Inflammatory macrophage treated with lipopolysaccharide for 1 hour (primary cell): ENCODE measurements around the gene SLC6A3.

Source experiments
- DNase-seq, 2 donors: peaks; one replicate each; pipeline ENCODE4 v3.0.0-alpha.2; 2020 to 2022

SLC6A3 gene

DNA sequence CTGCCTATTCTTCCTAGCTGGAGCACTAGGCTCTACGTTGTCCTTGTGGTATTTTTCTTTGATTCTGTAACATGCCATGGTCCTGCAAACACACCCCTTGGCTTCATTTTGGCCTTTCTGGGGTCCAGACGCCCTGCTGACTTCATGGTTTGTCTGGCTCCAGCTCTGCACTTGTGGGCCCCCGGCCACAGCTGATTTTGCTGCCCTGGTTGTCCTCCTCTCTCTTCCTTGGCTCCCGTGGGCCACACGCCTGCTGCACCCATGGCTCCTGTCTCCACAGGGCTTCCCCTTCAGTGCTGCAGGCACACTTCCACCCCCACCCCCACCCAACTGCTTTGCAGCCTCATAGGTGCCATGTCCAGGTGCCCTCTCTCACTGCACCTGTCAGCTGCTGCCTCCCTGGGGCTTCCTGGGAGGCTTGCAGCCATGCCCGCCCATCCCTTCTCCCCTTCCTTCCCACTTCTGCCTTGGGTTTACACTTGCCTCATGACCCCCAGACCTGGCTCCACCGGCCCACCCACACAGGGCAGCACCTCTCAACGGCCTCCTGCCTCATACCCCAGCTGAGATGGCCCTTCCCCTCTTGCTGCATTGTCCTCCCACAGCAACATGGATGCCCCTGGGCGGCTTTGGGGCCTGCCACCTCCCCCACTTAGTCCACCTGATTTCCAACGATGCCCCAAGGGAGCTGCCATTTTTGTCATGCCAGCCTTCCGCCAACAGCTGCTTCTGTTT is 25.6 kb downstream of the SLC6A3 start:
- no peak for DNase-seq

DNA sequence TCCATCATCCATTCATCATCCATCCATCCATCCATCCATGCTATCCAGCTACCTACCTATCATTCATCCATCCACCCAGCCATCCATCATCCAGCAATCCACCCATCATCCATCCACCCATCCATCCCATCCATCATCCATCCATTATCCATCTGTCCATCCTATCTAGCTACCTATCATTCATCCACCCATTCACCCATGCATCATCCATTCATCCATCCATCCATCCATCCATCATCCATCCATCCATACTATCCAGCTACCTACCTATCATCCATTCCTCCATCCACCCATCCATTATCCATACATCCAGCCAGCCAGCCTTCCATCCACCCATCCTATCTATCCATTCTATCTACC is 26.3 kb downstream of the SLC6A3 start:
- no peak for DNase-seq

DNA sequence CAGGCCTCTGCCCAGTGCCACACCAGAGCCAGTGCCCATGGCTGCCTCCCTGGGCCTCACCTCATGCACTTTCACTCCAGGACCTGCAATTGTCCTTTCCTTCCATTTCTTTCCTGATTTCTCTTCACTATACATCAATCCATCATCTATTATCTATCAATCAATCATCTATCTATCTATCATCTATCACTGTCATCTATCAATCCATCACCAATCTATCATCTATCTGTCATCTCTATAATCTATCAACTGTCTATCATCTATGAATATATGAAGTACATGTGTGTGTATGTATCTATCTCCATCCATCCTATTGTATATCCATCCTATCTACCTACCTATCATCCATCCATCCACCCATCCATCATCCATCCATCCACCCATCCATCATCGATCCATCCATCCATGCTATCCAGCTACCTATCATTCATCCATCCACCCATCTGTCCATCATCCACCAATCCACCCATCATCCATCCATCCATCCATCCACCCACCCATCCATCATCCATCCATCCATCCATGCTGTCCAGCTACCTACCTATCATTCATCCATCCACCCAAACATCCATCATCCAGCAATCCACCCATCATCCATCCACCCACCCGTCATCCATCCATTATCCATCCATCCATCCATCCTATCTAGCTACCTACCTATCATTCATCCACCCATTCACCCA is 26.9 kb downstream of the SLC6A3 start:
- DNase-seq = no peak

DNA sequence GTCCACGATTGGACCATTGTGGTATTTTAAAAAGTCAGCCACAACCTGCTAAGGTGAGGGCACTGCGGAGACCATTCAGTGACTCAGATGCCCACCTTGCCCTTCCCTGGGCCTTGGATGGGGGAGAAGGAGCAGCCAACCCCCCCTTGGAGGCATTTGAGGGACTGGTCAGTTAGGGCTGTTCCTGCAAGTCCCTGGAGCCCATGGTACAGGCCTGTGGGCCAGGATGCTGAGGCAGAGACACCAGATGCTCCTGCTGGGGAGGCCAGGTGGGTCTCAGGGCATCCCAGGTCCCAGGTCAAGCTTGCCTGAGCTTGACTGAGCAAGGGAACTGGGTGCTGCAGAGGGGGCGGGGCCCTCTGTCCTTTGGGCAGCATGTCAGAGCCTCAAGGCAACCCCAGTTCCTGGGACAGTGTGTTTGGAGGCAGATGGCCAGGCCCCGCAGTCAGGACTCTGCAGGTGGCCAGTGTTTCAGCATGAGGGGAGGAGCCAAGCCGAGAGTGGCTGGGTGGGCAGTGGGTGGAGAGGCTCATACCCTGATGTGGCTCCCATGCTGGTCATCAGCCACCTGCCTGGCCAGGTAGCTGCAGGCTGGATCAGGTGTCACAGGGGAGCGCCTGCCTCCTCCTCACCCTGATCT is 27.5 kb downstream of the SLC6A3 start:
- DNase-seq = no peak

DNA sequence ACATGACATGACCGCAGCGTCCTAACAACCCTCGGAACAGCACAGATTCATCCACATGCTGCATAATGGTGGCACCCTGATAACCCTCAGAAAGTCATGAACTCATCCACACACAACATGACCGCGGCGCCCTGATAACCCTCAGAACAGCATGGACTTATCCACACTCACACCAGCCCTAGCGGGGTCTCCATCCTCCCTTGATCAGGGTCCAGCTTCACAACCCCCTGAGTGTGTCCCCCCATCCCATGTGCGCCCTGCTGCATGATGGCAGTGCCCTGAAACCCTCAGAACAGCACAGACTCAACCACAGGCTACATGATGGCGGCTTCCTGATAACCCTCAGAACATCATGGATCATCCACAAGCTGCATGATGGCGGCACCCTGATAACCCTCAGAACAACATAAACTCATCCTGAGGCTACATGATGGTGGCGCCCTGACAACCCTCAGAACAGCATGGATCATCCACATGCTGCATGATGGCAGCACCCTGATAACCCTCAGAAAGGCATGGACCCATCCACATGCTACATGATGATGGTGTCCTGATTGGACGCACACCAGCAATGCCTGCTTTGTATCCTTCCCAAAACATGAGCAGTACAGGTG is 28.3 kb downstream of the SLC6A3 start:
- DNase-seq = no peak

DNA sequence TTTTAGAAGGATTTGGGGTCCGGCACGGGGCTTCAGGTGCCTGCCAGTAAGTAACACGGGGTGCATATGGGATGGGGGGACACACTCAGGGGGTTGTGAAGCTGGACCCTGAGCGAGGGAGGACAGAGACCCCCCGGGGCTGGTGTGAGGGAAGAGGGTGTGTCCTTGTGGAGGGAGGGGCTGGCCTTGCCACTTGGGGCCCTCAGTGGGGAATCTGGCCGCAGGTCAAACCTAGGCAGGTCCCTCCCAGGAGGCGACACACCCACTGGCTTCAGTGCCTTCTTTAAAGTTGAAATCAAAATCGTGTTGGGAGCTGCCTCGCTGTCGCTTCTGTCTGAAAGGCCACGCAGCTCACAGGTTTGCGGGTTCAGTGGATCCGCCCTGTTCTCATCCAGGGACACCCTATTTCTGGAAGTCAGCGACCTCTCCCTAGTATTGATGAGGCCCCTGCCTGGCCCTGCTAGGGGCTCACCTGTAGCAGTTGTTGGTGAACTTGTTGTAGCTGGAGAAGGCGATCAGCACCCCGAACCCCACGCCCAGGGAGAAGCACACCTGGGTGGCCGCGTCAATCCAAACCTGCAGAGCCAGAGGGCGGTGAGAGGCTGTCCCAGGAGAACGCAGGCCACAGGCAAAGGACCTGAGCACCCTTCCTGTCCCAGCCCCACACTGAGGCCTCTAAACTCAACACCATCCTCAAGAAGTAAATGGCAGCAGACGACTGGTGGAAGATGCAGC is 29.4 kb downstream of the SLC6A3 start:
- no peak for DNase-seq

DNA sequence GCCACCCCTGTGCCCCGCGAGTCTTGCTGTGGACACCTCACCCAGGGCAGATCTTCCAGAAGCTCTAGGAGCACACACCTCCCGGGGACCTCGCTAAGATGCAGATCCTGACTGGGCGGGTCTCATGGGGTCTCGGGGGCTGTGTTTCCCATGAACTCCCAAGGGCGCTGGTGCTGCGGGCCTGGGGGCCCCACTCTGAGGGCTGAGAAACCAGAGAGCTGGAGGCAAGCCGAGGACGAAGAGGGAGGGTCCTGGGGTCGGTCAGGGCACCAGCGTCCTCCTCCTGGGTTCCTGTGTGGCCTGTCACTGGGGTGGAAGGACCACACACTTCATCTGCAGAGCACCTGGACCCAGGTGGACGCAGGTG is 30.2 kb downstream of the SLC6A3 start:
- DNase-seq = no peak

DNA sequence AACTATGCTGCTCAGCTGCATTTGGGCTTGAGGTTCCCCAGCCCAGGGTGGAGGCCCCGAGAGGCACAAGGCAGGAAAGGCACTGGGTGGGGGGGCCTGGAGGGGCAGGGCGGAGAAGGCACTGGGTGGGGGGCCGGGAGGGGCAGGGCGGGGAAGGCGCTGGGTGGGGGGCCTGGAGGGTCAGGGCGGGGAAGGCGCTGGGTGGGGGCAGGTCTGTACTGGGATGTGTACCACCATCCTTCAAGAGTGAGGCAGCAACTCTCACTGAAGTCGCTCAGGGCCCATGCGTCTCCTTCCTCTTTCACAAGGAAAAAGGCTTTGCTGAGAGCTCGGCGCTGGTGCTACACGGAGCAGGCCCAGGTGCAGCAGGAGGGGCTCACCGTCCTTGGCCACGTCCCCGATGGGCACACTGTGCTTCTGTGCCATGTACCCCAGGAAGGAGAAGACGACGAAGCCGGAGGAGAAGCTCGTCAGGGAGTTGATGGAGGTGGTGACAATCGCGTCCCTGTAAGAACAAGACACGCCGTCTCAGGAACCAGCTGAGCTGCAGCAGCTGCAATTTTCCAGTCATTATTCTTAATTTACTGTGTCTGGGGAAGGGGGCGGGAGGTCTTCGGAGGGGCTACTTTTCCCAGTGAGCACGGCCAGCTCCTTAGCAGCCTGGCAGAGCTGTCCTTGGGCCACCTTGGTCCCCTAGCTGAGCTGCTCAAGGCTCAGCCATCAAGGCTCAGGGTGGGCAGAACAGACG is 30.8 kb downstream of the SLC6A3 start:
- no peak for DNase-seq

DNA sequence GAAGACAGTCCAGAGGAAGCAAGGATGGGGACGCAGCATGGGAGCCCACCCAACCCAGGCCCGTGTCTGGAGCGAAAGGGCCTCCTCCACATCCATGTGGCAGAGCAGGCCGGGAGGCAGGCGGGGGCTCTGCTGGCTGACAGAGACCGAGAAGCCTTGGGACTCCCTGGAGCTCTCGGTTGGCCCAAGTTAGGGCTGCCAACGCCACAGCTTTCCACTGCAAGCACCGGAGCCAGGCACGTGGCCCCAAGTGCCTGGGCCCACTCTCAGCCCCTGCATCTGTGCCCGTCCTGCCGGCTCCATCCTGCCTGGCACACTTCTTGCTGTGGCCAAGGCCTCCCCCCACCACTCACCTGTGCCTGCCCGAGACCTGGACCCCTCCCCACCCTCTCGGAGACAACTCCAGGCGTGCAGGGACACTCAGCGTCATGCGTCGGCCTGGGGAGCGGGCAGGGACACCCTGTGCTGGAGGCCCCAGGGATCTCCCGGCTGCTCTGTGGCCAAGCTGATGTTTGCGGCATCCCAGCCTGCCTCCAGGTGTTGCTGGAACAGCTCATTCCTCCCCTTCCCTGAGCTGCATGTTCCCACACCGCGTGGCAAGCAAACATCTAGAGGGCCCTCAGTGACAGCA is 31.5 kb downstream of the SLC6A3 start:
- no peak for DNase-seq

DNA sequence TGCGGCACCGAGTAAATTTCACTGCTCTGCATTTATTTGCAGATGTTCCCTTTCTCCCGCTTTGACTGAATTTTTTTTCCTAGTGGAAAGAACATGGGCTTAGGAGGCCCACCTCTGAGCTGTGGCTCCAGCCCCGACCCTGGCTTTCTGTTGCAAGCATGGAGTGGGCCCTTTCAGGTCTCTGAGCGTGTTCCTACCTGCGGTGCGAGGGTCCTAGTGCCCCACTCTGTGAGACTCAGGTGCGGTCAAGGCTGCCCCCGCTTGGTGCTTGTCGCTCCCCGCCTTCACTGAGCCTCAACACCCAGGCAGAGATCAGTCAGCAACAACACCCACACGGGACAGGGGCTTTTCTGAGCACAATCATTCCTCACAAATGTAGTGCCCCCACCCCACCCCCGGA is 32.0 kb downstream of the SLC6A3 start:
- DNase-seq = no peak

DNA sequence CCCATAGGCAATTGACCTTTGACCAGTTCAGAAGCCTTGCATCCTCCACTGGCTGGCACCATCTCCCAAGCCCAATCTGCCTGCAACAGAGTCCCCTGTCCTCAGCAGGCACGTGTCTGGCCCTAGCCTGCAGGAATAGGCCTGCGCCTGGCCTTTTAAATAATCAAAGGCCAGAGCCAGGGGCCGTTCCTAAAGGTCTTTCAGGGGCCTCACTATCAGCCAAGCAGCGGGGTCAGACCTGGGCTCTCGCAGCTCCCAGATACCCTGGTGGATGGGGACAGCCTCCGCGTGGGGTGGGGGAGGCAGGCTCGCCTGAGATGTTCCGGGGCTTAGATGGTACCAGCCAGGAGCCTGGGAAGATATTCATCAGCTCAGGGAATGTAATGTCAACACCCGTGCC is 32.6 kb downstream of the SLC6A3 start:
- no peak for DNase-seq

DNA sequence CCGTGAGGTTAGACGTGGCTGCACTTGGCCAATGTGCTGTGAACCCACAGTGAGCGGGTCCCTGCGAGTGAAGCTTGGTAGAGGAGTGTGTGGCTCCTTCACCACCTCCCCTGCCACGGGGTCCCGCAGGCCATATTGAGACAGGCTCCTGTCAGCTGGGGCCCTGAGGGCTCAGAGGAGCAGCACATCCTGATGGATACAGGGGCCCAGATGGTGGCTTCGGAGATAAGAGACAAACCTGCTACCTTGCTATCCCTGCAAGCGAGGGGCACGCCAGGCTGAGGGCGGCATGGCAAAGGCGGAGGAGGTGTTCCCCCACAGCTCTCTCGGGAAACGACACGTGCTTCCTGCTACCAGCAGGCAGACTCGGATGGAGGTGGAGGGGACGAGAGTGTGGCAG is 33.1 kb downstream of the SLC6A3 start:
- no peak for DNase-seq

DNA sequence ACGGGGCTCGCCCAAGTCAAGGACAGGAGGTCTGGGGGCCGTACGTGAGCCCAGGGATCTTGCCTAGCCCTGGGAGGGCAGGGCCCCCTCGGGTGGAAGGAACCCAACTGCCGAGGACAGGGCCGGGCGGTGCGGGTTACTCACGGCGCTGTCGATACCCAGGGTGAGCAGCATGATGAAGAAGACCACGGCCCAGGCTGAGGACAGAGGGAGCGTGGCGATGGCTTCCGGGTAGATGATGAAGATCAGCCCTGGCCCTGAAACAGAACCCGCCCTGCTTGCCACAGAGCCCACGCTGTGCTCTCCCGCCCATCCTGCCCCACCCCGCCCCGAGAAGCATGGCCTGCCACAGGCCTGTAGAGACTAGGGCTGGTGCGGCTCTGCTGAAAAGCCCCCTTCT is 34.1 kb downstream of the SLC6A3 start:
- DNase-seq = no peak

DNA sequence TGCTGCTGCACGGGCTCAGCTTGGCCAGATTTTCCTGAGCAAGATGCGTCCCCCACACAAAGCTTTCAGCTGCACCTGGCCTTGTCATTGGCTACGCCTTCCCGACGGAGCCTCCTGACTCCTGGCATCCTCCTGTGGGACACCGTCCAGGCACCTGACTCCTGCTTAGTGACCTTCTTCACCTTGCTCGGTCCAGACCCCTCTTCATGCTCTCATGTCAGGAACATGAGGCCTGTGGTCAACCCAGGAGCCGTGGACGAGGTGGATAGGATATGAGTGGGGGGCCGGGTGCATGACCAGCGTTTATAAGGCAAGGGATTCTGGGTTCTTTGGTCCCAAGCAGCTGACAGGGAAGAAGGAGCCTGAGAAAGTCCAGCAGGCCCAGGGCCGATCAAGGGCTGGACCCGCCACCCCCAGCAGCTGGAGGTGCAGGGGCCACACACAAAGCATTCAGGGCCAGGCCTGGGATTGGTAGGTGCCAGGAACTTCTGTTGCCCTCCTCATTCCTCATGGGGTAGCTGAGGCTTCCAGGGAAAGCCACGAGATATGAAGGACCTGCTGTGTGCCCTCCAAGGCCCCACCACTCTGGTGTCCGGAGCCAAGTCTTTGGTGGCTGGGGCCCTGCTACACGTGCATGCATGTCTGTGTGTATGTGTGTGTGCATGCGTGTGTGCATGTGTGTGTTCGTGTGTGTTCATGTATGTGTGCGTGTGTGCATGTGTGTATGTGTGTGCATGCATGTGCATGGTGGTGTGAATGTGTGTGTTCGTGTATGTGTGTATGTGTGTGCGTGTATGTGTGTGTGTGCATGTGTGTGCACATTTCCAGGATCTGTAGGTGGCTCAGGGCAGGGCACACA is 34.9 kb downstream of the SLC6A3 start:
- no peak for DNase-seq

DNA sequence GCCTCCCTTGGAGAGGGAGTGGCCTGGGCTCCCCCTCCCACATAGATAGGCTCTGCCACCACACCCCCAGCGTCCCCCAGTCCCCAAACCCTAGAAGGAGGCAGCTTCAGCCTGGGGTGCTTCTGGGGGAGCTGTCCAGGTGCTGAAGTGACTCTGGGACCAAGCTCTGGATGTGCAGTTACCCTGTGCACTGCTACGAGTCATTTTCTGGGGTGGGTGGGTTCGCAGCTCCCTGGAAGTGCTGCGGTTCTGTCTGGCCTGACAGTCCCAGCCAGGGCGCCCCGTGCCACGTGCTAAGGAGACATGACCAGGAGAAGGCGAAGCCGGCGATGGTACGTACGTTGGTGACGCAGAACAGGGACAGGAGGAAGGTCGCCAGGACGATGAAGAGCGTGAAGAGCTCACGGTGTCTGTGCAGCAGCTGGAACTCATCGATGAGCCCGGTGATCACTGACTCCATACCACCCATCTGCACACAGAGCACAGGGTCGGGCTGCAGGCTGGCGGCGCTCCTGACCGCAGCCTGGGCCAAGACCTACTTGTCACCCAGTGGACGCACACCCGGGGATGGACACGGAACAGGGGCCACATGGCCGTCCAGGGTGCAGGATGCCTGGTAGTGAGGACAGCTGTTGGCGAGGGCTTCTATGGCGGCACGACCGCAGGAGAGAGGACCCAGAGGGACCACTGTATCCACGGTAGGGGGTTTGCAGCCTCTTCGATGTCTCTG is 35.7 kb downstream of the SLC6A3 start:
- peak in 1 of 2 donors; percentile 6 for DNase-seq

DNA sequence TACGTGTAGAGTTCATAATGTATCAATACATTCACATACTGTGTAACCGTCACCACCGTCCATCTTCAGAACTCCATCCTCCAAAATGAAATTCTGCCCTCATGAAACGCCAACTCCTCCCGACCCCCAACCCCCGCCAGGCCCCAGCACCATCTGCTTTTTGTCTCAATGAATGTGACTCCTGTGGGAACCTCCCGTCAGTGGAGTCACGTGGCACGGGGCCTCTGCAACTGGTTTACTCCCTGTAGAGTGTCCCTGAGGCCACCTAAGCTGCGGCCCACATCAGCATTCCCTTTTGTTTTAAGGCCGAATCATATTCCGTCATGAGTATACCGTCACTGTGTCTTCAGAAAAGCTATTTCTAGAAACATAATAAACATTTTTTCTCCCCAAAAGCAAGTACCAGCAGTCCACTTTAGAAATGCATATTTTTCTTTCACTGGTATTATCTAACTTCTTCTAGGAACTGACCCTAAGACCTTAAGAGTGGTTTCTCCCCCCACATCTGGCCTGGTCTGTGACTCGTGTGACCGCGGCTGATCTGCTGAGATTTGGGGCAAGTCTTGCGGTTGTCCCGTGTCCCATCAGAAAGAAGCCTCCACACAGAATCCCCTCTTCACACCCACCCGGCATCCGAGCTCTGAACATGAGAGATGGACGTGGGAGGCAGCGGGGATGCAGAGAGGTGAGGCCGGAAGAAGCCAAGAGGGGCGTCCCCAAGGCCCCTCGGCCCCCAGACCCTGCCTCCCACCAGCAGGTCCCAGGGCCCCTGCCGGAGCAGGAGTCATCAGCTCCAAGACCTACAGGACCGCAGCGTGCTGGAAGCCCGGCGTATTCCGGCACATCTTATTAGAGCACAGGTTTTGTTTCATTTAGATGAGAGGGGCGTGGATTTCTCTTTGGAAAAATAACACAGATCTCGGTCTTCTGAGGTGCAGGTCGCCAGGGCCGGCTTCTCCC is 38.3 kb downstream of the SLC6A3 start:
- DNase-seq = no peak

DNA sequence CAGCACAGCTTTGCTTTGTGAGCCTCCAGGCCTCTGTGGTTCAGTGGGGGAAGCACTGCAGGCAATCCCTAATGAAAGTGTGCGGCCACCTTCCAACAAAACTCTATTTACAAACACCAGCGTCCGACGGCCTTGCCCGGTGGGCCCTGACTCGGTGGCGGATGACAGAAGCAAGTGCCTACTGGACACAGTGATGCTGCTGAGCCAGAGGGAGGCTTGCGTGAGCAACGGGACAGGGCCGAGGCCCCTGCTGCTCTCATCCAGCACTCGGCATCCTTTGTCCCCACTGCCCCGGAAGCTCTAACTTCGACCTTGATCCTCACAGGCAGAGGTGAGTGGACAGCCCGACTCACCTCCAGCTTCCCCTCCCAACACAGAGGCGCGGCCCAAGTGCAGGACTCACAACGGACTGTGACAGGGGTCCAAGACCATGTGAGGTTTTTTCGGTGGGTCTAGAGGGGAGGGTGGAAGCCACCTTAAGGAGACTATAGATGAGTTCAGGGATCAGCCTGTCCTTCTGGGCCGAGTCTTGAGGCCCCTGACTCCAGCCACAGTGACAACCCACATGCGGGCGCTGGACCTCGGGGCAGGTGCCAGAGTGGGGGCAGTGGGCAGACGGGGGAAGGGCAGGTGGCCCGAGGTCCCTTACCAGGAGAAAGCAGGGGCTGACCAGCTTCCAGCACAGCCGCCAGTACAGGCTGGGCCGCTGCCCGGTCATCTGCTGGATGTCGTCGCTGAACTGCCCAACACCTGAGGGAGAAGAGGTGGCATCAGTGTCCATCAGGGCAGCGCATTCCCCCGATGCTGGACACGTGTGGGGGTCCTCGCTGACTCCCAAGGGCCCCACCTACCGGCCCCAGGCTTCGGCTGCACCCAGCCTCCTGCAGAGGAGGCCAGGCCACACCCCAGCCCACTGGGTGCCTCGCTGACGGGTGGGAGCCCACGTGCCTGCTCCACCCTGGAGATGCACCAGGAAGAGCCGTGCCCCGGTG is 39.4 kb downstream of the SLC6A3 start:
- no peak for DNase-seq

DNA sequence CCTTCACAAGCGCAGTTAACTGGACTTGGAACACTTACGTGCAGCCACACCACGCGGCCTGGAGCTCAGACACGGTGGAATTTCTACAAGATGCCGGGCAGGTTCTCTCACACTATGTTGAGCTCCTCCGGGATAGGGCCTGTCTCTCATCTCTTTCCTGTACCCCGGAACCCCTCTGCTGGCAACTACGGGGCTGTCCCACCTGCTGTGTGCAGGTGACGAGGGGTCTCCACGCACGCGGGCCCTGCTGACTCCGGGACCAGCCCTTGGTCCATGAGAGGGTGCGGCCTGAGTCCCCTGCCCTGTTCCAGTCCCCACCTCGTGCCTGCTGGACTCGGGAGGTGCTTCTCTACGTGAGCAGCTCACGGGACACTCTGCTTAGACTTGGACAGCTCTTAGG is 40.1 kb downstream of the SLC6A3 start:
- no peak for DNase-seq
